ENCODE measurements around the gene SH3RF3. TPM values are rescaled to one million over a fixed set of nuclear protein-coding genes. Genes with fewer than 3 reads are reported as not detected.

The SH3RF3 gene
- total RNA-seq, 1 experiment from 2014 or later, result 4.9 TPM

DNA sequence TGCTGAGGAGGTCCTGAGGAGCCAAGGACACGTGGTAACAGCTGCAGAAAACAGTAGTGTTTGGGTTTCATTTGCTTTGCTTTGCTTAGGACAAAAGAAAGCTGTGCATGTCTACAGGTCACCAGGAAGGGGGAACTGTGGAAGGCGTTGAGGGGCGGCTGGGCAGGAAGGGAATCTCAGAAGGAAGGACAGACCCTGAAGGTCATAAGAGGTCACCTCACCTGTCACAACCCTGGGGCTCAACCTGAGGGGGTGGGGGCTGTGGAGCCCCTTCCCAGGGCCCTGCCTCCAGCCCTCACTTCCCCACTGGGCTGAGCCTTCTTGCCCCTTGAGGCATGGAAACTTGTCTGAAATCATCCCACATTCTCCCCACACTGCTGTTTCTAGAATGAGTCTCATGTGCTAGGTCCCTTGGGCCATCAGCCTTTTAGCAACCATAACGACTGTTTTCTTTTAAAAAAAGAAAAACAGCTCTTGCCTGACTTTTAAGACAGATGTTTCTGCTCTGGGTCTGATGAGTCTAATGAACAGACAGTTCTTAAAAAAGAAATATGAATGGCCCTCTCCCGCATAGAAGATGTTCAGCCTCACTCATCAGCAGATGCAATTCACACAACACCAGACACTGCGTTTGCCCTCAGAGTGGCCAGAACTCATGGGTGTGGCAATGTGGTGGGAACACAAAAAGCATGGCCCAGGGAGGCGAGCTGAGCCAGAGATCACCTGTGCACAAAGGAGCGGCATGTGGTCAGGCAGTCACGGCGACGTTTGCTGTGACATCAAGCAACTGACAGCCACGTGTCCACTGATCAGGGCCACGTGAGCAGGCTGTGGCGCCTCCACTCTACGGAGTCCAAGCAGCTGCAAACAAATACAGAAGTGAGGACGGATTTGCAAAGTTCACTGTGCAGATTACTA lies 400.8 kb downstream of the SH3RF3 start:
- CTCF ChIA-PET, result no interaction called here
- H3K36me3 ChIP-seq (ENCODE audit: control insufficient read depth, insufficient read depth, low read length), result no peaks in the 10 kb centered on the region
- H3K4me3 ChIP-seq (ENCODE audit: low read depth in 2 of 2, low read length in 2 of 2), result no peak overlapping the region
- ATAC-seq, result no peak
- in situ Hi-C loops (cut with HindIII; ENCODE audit: low pct_unique_long_range_greater_than_20kb, low sequenced_read_pairs) (no loop called here), intact Hi-C loops (cut with micrococcal nuclease; ENCODE audit: unreplicated experiment) (no loop called here)
- TF ChIP-seq TCF7L2 (IDR thresholded peaks at IDR 0.05; ENCODE audit: low read depth, low read length), result no peak
- no peak for TF ChIP-seq CTCF (IDR thresholded peaks at IDR 0.05)
- H3K4me1 ChIP-seq (ENCODE audit: control insufficient read depth, insufficient read depth, low read length), result no peaks in the 10 kb centered on the region
- no peak for DNase-seq (ENCODE audit: low read depth, low spot score)
- H3K27ac ChIP-seq (ENCODE audit: low read length), result no peak overlapping the region
- POLR2A ChIA-PET, result interaction anchor here (0.6 kb wide), 1 partner anchor 96 kb away, joined by 5 read pairs; no protein-coding TSS in a partner anchor
- H3K27me3 ChIP-seq (ENCODE audit: control insufficient read depth, insufficient read depth, low read length), result no peaks in the 10 kb centered on the region
- no TSS peak for BruUV-seq (replicated peaks)
- no peaks in the 10 kb centered on the region for H3K9me3 ChIP-seq (ENCODE audit: control insufficient read depth, insufficient read depth, low read depth, low read length)

DNA sequence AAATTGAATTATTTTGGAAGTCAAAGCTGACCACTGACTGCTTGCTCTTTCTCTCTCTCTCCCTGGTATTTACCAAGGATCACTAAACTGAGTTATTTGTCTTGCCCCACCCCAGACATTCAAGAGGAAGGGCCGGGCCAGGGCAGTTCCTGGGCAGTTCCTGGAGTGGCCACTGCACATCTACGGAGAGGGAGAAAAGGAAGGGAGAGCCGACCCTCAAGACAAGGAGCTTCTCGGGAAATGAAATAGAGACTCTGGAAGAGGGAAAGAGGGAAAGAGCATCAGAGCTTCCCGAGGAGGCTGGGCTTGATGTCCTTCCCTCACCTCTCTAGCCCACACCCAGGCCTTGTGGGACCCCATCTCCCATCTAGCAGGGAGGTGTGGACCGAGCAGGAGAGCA lies 401.7 kb downstream of the SH3RF3 start:
- in situ Hi-C loops (cut with HindIII; ENCODE audit: low pct_unique_long_range_greater_than_20kb, low sequenced_read_pairs) (no loop called here), intact Hi-C loops (cut with micrococcal nuclease; ENCODE audit: unreplicated experiment) (no loop called here)
- DNase-seq (ENCODE audit: low read depth, low spot score) (no peak), ATAC-seq (no peak)
- H3K36me3 ChIP-seq (ENCODE audit: control insufficient read depth, insufficient read depth, low read length), result no peaks in the 10 kb centered on the region
- no peak overlapping the region for H3K27ac ChIP-seq (ENCODE audit: low read length)
- no peak for TF ChIP-seq POLR2AphosphoS5 (IDR thresholded peaks at IDR 0.05; ENCODE audit: low read depth, low read length)
- TF ChIP-seq REST (IDR thresholded peaks at IDR 0.05; ENCODE audit: insufficient read depth in 1 of 2, low read depth in 2 of 2, low read length in 1 of 2), result no peak
- TF ChIP-seq CTCF (IDR thresholded peaks at IDR 0.05), result no peak
- no peak for TF ChIP-seq SIN3A (IDR thresholded peaks at IDR 0.05; ENCODE audit: borderline replicate concordance, insufficient read depth, low read depth, low read length)
- TF ChIP-seq TCF7L2 (IDR thresholded peaks at IDR 0.05; ENCODE audit: low read depth, low read length), result no peak
- no peaks in the 10 kb centered on the region for H3K27me3 ChIP-seq (ENCODE audit: control insufficient read depth, insufficient read depth, low read length)
- no TSS peak for BruUV-seq (replicated peaks)
- CTCF ChIA-PET, result no interaction called here
- H3K4me1 ChIP-seq (ENCODE audit: control insufficient read depth, insufficient read depth, low read length), result no peaks in the 10 kb centered on the region
- no peak overlapping the region for H3K4me3 ChIP-seq (ENCODE audit: low read depth in 2 of 2, low read length in 2 of 2)
- H3K9me3 ChIP-seq (ENCODE audit: control insufficient read depth, insufficient read depth, low read depth, low read length), result no peaks in the 10 kb centered on the region
- POLR2A ChIA-PET, result interaction anchor here (0.6 kb wide), 1 partner anchor 95 kb away, joined by 5 read pairs; no protein-coding TSS in a partner anchor

Measured in Panc1 (cell line).